ENCODE data around the gene LYRM7.

DNA sequence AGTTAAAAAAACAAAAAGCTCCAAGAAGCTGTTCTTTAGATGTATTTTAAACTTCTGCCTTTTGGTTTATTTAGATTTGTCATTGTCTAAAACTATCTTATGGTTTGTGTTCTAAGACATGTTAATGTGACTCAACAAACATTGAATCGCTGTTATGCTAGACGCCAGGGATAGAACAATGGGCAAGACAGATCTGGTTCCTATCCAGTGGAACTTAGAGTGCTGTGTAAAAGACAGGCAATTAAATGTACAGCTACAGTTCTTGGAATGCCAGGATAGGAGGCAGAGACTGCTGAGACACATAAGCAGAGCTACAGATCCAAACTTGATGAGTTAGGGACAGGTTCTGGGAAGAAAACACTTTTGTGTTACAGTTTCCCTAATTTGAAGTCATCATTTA lies 22.4 kb downstream of the LYRM7 start:
- TF ChIP-seq POLR2A (IDR thresholded peaks at IDR 0.05; ENCODE audit: low read length) (no peak), GATA1 (IDR thresholded peaks at IDR 0.05; ENCODE audit: low read depth, low read length) (no peak)
